Thymus (tissue), 11 donors: ENCODE data around the gene ZNF593. TPM values are rescaled to one million over a fixed set of nuclear protein-coding genes. Genes with fewer than 3 reads are reported as not detected.

Source experiments
- DNase-seq, 9 donors: peaks; one replicate each; pipeline ENCODE4 v3.0.0-alpha.2; 2013; ENCODE audit warnings: low spot score in 9 of 9, low read depth in 6 of 9, missing footprints in 1 of 9
- H3K27ac ChIP-seq, 2 donors: one replicate each; pipeline ENCODE4 v1.5.1; 2013; ENCODE audit warnings: control low read depth in 1 of 2, low read depth in 1 of 2, low read length in 1 of 2, mild to moderate bottlenecking in 1 of 2, moderate library complexity in 1 of 2
- H3K27me3 ChIP-seq, 2 donors: one replicate each; pipeline ENCODE4 v1.5.1; 2013; ENCODE audit warnings: low read length in 1 of 2; ENCODE audit not compliant: control insufficient read depth in 2 of 2, insufficient read depth in 1 of 2
- H3K36me3 ChIP-seq, 2 donors: one replicate each; pipeline ENCODE4 v1.5.1; 2013; ENCODE audit warnings: low read length in 1 of 2, mild to moderate bottlenecking in 1 of 2, moderate library complexity in 1 of 2; ENCODE audit not compliant: control insufficient read depth in 2 of 2, insufficient read depth in 2 of 2
- H3K4me1 ChIP-seq, 2 donors: one replicate each; pipeline ENCODE4 v1.5.1; 2013; ENCODE audit warnings: low read length in 2 of 2; ENCODE audit not compliant: control insufficient read depth in 2 of 2, insufficient read depth in 2 of 2
- H3K4me3 ChIP-seq, 2 donors: one replicate each; pipeline ENCODE4 v1.5.1; 2013; ENCODE audit warnings: low read length in 2 of 2, control low read depth in 1 of 2, mild to moderate bottlenecking in 1 of 2
- H3K9me3 ChIP-seq, 2 donors: one replicate each; pipeline ENCODE4 v1.5.1; 2013; ENCODE audit warnings: low read length in 1 of 2, mild to moderate bottlenecking in 1 of 2; ENCODE audit not compliant: control insufficient read depth in 2 of 2, insufficient read depth in 1 of 2
- WGBS: extraction: QIAGEN DNeasy Blood & Tissue Kit; methylation state at CpG from one replicate; pipeline ENCODE4 v1.1.7; 2013; 5-methylcytosine and 5-hydroxymethylcytosine counted together
- polyA plus RNA-seq: library from polyadenylated mRNA; stranded (reverse); fragments of 200-250 nt; gene quantifications from one replicate; pipeline ENCODE4 v1.2.3, GENCODE V29; 2013
- total RNA-seq: library from RNA; stranded (reverse); fragments of 120-200 nt; gene quantifications from one replicate; pipeline ENCODE4 v1.2.4, GENCODE V29; 2013
- donor health status: healthy.

The ZNF593 gene
- total and polyA plus RNA-seq, 2 donors, result 17.4 to 79.0 TPM

DNA sequence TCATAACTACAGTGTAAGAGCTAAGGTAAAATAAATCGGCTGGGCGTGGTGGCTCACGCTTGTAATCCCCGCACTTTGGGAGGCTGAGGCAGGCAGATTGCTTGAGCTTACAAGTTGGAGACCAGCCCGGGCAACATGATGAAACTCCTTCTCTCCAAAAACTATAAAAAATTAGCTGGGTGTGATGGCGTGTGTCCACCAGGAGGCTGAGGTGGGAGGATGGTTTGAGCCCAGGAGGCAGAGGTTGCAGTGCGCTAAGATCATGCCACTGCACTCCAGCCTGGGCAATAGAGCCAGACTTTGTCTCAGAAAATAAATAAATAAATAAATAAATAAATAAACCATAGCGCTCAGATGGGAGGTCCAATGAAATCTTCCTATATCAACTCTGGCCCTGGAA is 27.5 kb upstream of the ZNF593 start:
- no peaks in the 10 kb centered on the region for H3K36me3 ChIP-seq
- H3K27ac ChIP-seq, result no peak overlapping the region
- no peak overlapping the region for H3K4me3 ChIP-seq
- peaks cover 10 to 14% of the 10 kb centered on the region in 2 donors for H3K4me1 ChIP-seq
- peaks cover 0 to 5% of the 10 kb centered on the region in 2 donors for H3K27me3 ChIP-seq
- no peak for DNase-seq
- H3K9me3 ChIP-seq, result no peaks in the 10 kb centered on the region
- WGBS, result 97% methylated on average over 8 of the region's 8 CpGs

GRCh38 chr1:26145041-26145959 is 24.4 kb upstream of the ZNF593 start:
- Histone ChIP-seq H3K9me3 (no peaks in the 10 kb centered on the region), H3K4me3 (no peak overlapping the region), H3K36me3 (no peaks in the 10 kb centered on the region), H3K27me3 (peaks cover 0 to 5% of the 10 kb centered on the region in 2 donors), H3K4me1 (peaks cover 3 to 5% of the 10 kb centered on the region in 2 donors), H3K27ac (no peak overlapping the region)
- peak; percentile 52 to 89 (median 73) for DNase-seq
- WGBS, result 35% methylated on average over 19 of the region's 19 CpGs

DNA sequence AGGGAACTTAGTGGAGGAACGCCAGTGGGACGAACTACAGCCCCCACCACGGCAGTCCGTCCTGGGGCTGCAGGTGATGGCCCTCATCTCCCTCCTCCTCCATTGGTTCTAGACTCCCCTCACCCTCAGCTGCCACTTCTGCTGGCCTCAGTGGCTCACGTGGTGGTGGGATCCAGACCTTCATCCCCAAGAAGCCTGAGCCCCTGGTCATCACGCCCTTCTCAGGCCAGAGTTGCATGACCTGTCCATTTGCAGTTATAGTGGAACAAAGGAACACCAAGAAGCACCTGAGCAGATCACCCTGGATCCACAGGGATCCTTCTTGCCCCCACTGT is 23.8 kb upstream of the ZNF593 start:
- WGBS, result 89% methylated on average over 6 of the region's 6 CpGs
- no peak for DNase-seq
- peaks cover 0 to 5% of the 10 kb centered on the region in 2 donors for H3K27me3 ChIP-seq

DNA sequence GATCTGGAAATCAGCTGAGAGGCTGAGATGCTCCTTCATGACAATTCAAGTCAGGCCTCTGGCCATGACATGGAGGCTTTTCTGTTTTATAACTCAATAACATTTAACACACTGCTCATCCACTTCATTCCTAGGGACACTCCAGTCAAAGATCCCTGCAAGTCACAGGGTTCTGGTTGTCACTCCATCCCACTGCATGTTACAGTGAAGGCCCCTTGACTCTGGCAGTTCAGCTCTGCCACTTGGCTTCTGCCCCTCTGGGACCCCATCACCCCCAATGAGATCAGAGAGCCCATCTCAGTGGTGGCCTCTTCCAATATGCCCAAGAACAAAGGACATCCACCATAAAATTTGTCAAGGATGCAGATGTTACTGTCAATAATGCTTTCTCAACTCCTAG is 20.8 kb upstream of the ZNF593 start:
- peaks cover 3 to 5% of the 10 kb centered on the region in 2 donors for H3K4me1 ChIP-seq
- no peaks in the 10 kb centered on the region for H3K36me3 ChIP-seq
- H3K9me3 ChIP-seq, result no peaks in the 10 kb centered on the region
- no peak for DNase-seq
- H3K4me3 ChIP-seq, result no peak overlapping the region
- H3K27ac ChIP-seq, result no peak overlapping the region
- peaks cover 0 to 5% of the 10 kb centered on the region in 2 donors for H3K27me3 ChIP-seq

More for the DNA sequence above, 23.8 kb upstream of the ZNF593 start:
- H3K36me3 ChIP-seq, result no peaks in the 10 kb centered on the region
- H3K4me1 ChIP-seq, result peaks cover 3 to 5% of the 10 kb centered on the region in 2 donors
- no peaks in the 10 kb centered on the region for H3K9me3 ChIP-seq
- H3K4me3 ChIP-seq, result no peak overlapping the region
- H3K27ac ChIP-seq, result no peak overlapping the region

GRCh38 chr1:26153966-26154532 is 15.7 kb upstream of the ZNF593 start:
- no peak overlapping the region for H3K4me3 ChIP-seq
- no peak overlapping the region for H3K27ac ChIP-seq
- no peaks in the 10 kb centered on the region for H3K9me3 ChIP-seq
- H3K4me1 ChIP-seq, result peaks cover 22 to 38% of the 10 kb centered on the region in 2 donors
- peaks cover 0 to 25% of the 10 kb centered on the region in 2 donors for H3K27me3 ChIP-seq
- no peak for DNase-seq
- H3K36me3 ChIP-seq, result no peaks in the 10 kb centered on the region
- 89% methylated on average over 5 of the region's 5 CpGs for WGBS

- peaks cover 0 to 29% of the 10 kb centered on the region in 2 donors for H3K27me3 ChIP-seq
- H3K27ac ChIP-seq, result no peak overlapping the region
- DNase-seq, result no peak
- 52% methylated on average over 9 of the region's 9 CpGs for WGBS
- no peaks in the 10 kb centered on the region for H3K36me3 ChIP-seq
- H3K4me1 ChIP-seq, result peaks cover 22 to 38% of the 10 kb centered on the region in 2 donors
- no peaks in the 10 kb centered on the region for H3K9me3 ChIP-seq
- no peak overlapping the region for H3K4me3 ChIP-seq
These were observed 15.0 kb upstream of the ZNF593 start for GRCh38 chr1:26154750-26155149.

DNA sequence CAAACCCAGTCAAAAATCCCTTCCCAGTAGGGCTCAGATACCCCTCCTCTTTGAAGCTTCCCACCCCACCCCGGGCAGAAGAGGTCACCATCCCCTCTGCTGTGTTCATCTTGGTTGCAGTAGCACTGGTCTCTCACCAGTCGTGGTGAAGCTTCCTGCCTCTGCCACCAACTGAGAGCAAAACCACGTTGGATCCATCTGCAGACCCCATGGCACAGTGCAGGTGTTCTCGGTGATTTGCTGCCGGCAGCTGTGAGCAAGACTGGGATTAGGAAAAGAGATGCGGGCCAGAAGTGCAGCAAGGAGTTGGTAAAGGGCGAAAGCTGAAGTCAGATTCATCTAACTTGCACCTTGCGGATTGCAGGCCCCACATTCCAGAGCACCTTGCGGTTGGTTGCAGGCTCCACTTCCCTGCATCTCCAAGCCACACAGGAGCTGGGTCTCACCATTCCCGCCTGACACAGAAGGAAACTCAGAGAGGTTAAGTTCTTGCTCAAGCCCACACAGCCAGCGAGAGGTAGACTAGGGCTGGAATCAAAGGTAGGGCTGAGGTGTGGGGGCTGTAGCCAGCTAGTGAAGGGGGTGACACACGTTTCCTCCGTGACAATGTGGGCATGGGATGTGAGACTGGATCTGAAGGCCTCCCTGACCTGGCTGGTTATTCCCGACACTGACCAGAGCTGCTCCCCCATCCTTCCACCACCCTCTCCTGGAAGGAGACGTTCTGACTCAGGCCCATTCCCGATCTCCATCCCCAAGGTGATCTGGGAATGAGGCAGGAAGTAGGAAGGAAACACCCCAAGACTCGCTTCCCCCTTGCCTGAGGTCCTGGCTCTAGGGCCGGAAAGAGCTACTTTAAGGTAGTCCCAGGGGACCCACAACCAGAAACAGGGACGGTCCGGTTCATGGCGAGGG is 14.1 kb upstream of the ZNF593 start:
- H3K27ac ChIP-seq, result no peak overlapping the region
- no peak overlapping the region for H3K4me3 ChIP-seq
- peak in 1 of 9 donors; percentile 61 for DNase-seq
- WGBS, result 57% methylated on average over 21 of the region's 21 CpGs
- H3K9me3 ChIP-seq, result no peaks in the 10 kb centered on the region
- peaks cover 22 to 38% of the 10 kb centered on the region in 2 donors for H3K4me1 ChIP-seq
- H3K27me3 ChIP-seq, result peaks cover 2 to 34% of the 10 kb centered on the region in 2 donors
- H3K36me3 ChIP-seq, result no peaks in the 10 kb centered on the region

- Histone ChIP-seq H3K9me3 (no peaks in the 10 kb centered on the region), H3K27me3 (peaks cover 5 to 43% of the 10 kb centered on the region in 2 donors), H3K36me3 (no peaks in the 10 kb centered on the region), H3K27ac (no peak overlapping the region), H3K4me3 (peak overlapping the region in 1 of 2 donors; percentile 13), H3K4me1 (peaks cover 22 to 44% of the 10 kb centered on the region in 2 donors)
- 27% methylated on average over 12 of the region's 12 CpGs for WGBS
- DNase-seq, result peak in 1 of 9 donors; percentile 65
These were observed 13.2 kb upstream of the ZNF593 start for GRCh38 chr1:26156285-26157038.
